Peyer's patch (tissue), 4 donors: Measurements from ENCODE around the gene RFTN1. TPM values are rescaled to one million over a fixed set of nuclear protein-coding genes. Genes with fewer than 3 reads are reported as not detected.
A peak's percentile ranks its signal among the peaks of the same experiment; 100 is the strongest.

Experiments
- DNase-seq, 3 donors: peaks; one replicate each; pipeline ENCODE4 v3.0.0-alpha.2; 2017 to 2019
- H3K27ac ChIP-seq, 4 donors: fragments of 200-600 bp; sonication (generic); one replicate each; pipeline ENCODE4 v1.5.1; 2016 to 2019
- H3K27me3 ChIP-seq, 2 donors: fragments of 200-600 bp; sonication (generic); one replicate each; pipeline ENCODE4 v1.5.1; 2019
- H3K36me3 ChIP-seq, 3 donors: fragments of 200-600 bp; sonication (generic); one replicate each; pipeline ENCODE4 v1.5.1; 2016 to 2019
- H3K4me1 ChIP-seq, 4 donors: fragments of 200-600 bp; sonication (generic); one replicate each; pipeline ENCODE4 v1.5.1; 2016 to 2019
- H3K4me3 ChIP-seq, 4 donors: fragments of 200-600 bp; sonication (generic); 1 replicate in 3 of 4; 2 replicates in 1 of 4; pipeline ENCODE4 v1.5.1; 2016 to 2019; ENCODE audit warnings: mild to moderate bottlenecking in 1 of 4
- H3K9me3 ChIP-seq, 4 donors: fragments of 200-600 bp; sonication (generic); one replicate each; pipeline ENCODE4 v1.5.1; 2016 to 2019; ENCODE audit warnings: mild to moderate bottlenecking in 1 of 4
- CTCF ChIP-seq, 6 experiments: fragments of 450-650 bp in 4 of 6; fragments of 200-600 bp in 2 of 6; sonication (generic) in 1 of 6; IDR thresholded peaks; one replicate each; pipeline ENCODE4 v1.5.1; 2017 to 2019; ENCODE audit warnings: antibody characterized with exemption in 6 of 6, mild to moderate bottlenecking in 3 of 6, moderate library complexity in 1 of 6
- POLR2A ChIP-seq, 2 donors: fragments of 450-650 bp; IDR thresholded peaks; one replicate each; pipeline ENCODE4 v1.5.1; 2017; ENCODE audit warnings: antibody characterized with exemption in 2 of 2, mild to moderate bottlenecking in 2 of 2, moderate library complexity in 2 of 2
- total RNA-seq, 4 donors: library from RNA; depleted of rRNA; stranded (reverse); fragments of >200 nt; gene quantifications; one replicate each; pipeline ENCODE4 v1.1.0, GENCODE V29; 2016

RFTN1 gene
- total RNA-seq, 4 donors from 2014 or later = 6.1 to 135 (median 32.0) TPM

- no peak overlapping the region for H3K4me3 ChIP-seq
- TF ChIP-seq POLR2A (IDR thresholded peaks at IDR 0.05) = no peak
- TF ChIP-seq CTCF (IDR thresholded peaks at IDR 0.05) = no peak
- peak in 2 of 3 donors; percentile 62 to 79 for DNase-seq
- H3K27ac ChIP-seq = peak overlapping the region; percentile 57 to 70 (median 63)
- H3K36me3 ChIP-seq = peaks cover 0 to 37% (median 0%) of the 10 kb centered on the region in 3 donors
- peaks cover 0 to 8% (median 4%) of the 10 kb centered on the region in 4 donors for H3K4me1 ChIP-seq
- H3K9me3 ChIP-seq = no peaks in the 10 kb centered on the region
- no peaks in the 10 kb centered on the region for H3K27me3 ChIP-seq
Measured at GRCh38 chr3:16300881-16301359, 212.6 kb downstream of the RFTN1 start.

DNA sequence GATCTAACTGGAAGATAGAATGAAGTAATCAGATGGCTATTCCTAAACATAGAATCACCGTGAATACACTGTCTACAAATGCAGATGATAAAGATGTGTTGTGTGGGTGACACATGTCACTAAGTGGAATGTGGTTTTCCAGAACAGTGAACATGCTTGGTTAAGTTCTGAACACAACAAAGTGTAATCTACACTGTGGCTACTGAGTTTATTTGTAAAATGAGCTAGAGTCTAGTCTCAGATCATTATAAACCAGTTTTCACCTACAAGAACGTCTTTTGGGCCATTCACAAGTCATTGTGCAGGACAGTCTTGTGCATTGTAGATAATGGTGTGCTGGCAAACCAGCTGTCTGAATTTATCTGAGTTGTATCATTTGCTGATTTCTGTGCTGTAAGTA lies 213.2 kb downstream of the RFTN1 start:
- Histone ChIP-seq H3K4me1 (peaks cover 0 to 8% (median 3%) of the 10 kb centered on the region in 4 donors), H3K9me3 (no peaks in the 10 kb centered on the region), H3K27ac (peak overlapping the region; percentile 57 to 70 (median 63)), H3K27me3 (no peaks in the 10 kb centered on the region), H3K36me3 (peaks cover 0 to 43% (median 0%) of the 10 kb centered on the region in 3 donors), H3K4me3 (no peak overlapping the region)
- DNase-seq = no peak
- TF ChIP-seq CTCF (IDR thresholded peaks at IDR 0.05) (no peak), POLR2A (IDR thresholded peaks at IDR 0.05) (no peak)

GRCh38 chr3:16299746-16300145 lies 213.8 kb downstream of the RFTN1 start:
- TF ChIP-seq POLR2A (IDR thresholded peaks at IDR 0.05) = no peak
- TF ChIP-seq CTCF (IDR thresholded peaks at IDR 0.05) = no peak
- Histone ChIP-seq H3K27me3 (no peaks in the 10 kb centered on the region), H3K4me1 (peaks cover 0 to 8% (median 0%) of the 10 kb centered on the region in 4 donors), H3K27ac (peak overlapping the region in 2 of 4 donors; percentile 22 to 64), H3K4me3 (no peak overlapping the region), H3K36me3 (peaks cover 0 to 48% (median 0%) of the 10 kb centered on the region in 3 donors), H3K9me3 (no peaks in the 10 kb centered on the region)
- DNase-seq = no peak

DNA sequence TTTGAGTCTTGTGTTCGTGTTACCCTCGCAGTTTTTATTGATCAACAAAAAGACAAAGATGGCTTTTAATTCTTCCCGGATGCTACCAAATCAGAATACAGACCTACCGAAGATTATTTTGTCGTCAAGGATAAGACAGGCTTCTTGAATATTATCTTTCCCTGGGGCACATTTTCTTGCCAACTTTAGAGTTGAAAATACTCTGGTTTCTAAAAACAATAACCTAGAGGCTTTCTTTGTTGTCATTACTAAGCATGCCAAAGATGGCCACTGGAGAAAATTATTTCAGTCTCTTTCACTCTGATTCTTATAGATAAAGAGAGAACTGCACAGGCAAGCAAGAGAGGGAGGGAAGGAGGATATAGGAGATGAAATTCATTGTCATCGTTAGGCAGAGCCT lies 214.6 kb downstream of the RFTN1 start:
- H3K27ac ChIP-seq = peak overlapping the region in 2 of 4 donors; percentile 7 to 21
- peaks cover 0 to 42% (median 0%) of the 10 kb centered on the region in 3 donors for H3K36me3 ChIP-seq
- no peak overlapping the region for H3K4me3 ChIP-seq
- no peaks in the 10 kb centered on the region for H3K27me3 ChIP-seq
- peaks cover 0 to 8% (median 0%) of the 10 kb centered on the region in 4 donors for H3K4me1 ChIP-seq
- DNase-seq = no peak
- TF ChIP-seq CTCF (IDR thresholded peaks at IDR 0.05) = no peak
- no peak for TF ChIP-seq POLR2A (IDR thresholded peaks at IDR 0.05)
- H3K9me3 ChIP-seq = no peaks in the 10 kb centered on the region

- no peaks in the 10 kb centered on the region for H3K9me3 ChIP-seq
- no peak for TF ChIP-seq POLR2A (IDR thresholded peaks at IDR 0.05)
- TF ChIP-seq CTCF (IDR thresholded peaks at IDR 0.05) = no peak
- no peak for DNase-seq
- peak overlapping the region in 2 of 4 donors; percentile 7 to 14 for H3K27ac ChIP-seq
- H3K27me3 ChIP-seq = no peaks in the 10 kb centered on the region
- H3K36me3 ChIP-seq = peaks cover 0 to 39% (median 0%) of the 10 kb centered on the region in 3 donors
- H3K4me3 ChIP-seq = no peak overlapping the region
- peaks cover 0 to 8% (median 0%) of the 10 kb centered on the region in 4 donors for H3K4me1 ChIP-seq
Measured at GRCh38 chr3:16297997-16298885, 215.3 kb downstream of the RFTN1 start.
